HCT116 (cell line): ENCODE results near the gene SLC52A1. TPM values are rescaled to one million over a fixed set of nuclear protein-coding genes. Genes with fewer than 3 reads are reported as not detected.

Source experiments
- ATAC-seq: fragments of 200-7000 bp; cut with Tn5 transposase; 2 replicates; pipeline ENCODE4 v1.9.1; 2020; ENCODE audit warnings: mild to moderate bottlenecking, moderate library complexity
- BruUV-seq: library from RNA; stranded (reverse); fragments of 400-500 nt; replicated peaks from 2 replicates; lab custom pipeline; 2021; lab: Mats Ljungman, UMichigan
- CTCF ChIA-PET: fragments of 300-600 bp; sonication (Branson Sonifier 250); formaldehyde crosslinking; loops from one replicate; lab custom pipeline; 2021; ENCODE audit warnings: antibody characterized with exemption; lab: Charles Lee
- POLR2A ChIA-PET: fragments of 300-600, 350-600 bp; sonication (Branson Sonifier 250); formaldehyde crosslinking; loops from one replicate; lab custom pipeline; 2021; ENCODE audit warnings: antibody characterized with exemption; lab: Charles Lee
- RAD21 ChIA-PET, 2 experiments: fragments of 300-600 bp; sonication (Branson Sonifier 250); formaldehyde crosslinking; loops; one replicate each; lab custom pipeline; 2023; ENCODE audit warnings: low total read pairs in 2 of 2; ENCODE audit not compliant: uncharacterized antibody in 2 of 2, unreplicated experiment in 2 of 2, low non-redundant PET in 1 of 2; lab: Charles Lee
- DNase-seq: peaks from one replicate; pipeline ENCODE4 v3.0.0-alpha.2; 2010; ENCODE audit warnings: low read depth, low spot score
- H2AFZ ChIP-seq: fragments of 200-600 bp; shearing (Covaris generic), sonication (generic); 2 replicates; pipeline ENCODE4 v1.6.1; 2017; ENCODE audit warnings: low read depth, mixed run types, mixed read lengths, antibody characterized with exemption, low read length; ENCODE audit not compliant: poor library complexity, severe bottlenecking
- H3K27ac ChIP-seq: 2 replicates; pipeline ENCODE4 v1.5.1; 2012; ENCODE audit warnings: low read depth, low read length
- H3K27me3 ChIP-seq: fragments of 200-600 bp; sonication (generic); 2 replicates; pipeline ENCODE4 v1.6.1; 2016; ENCODE audit warnings: mixed run types, low read length, mixed read lengths; ENCODE audit not compliant: insufficient read depth
- H3K36me3 ChIP-seq, 2 experiments: fragments of 200-500 bp in 1 of 2; fragments of 200-600 bp in 1 of 2; sonication (Bioruptor generic) in 1 of 2; sonication (generic) in 1 of 2; 2 replicates each; pipeline versions ENCODE4 v1.5.1 to v1.6.1; 2014 to 2016; ENCODE audit warnings: low read length in 2 of 2, inconsistent platforms in 1 of 2, mixed read lengths in 1 of 2, mixed run types in 1 of 2; ENCODE audit not compliant: insufficient read depth in 2 of 2, control insufficient read depth in 1 of 2
- H3K4me1 ChIP-seq, 2 experiments: fragments of 200-600 bp in 1 of 2; sonication (generic) in 1 of 2; 2 replicates each; pipeline versions ENCODE4 v1.5.1 to v1.6.1; 2012 to 2017; ENCODE audit warnings: low read length in 2 of 2, inconsistent platforms in 1 of 2, mild to moderate bottlenecking in 1 of 2, mixed read lengths in 1 of 2, mixed run types in 1 of 2, moderate library complexity in 1 of 2; ENCODE audit not compliant: insufficient read depth in 2 of 2, control insufficient read depth in 1 of 2
- H3K4me2 ChIP-seq: fragments of 200-600 bp; sonication (generic); 2 replicates; pipeline ENCODE4 v1.6.1; 2017; ENCODE audit warnings: mixed run types, low read length, mixed read lengths
- H3K4me3 ChIP-seq, 2 experiments: fragments of 200-600 bp in 1 of 2; sonication (generic) in 1 of 2; replicated peaks in 1 of 2; 2 replicates each; pipeline ENCODE4 v1.5.1; 2011 to 2016; ENCODE audit warnings: low read length in 2 of 2, control low read depth in 1 of 2, low read depth in 1 of 2, mild to moderate bottlenecking in 1 of 2, mixed read lengths in 1 of 2, mixed run types in 1 of 2
- H3K79me2 ChIP-seq: fragments of 200-600 bp; sonication (generic); 2 replicates; pipeline ENCODE4 v1.6.1; 2017; ENCODE audit warnings: mild to moderate bottlenecking, mixed run types, low read length, moderate library complexity, mixed read lengths; ENCODE audit not compliant: insufficient read depth
- H3K9ac ChIP-seq: fragments of 200-600 bp; sonication (generic); 2 replicates; pipeline ENCODE4 v1.6.1; 2016; ENCODE audit warnings: low read length, mixed read lengths
- H3K9me2 ChIP-seq: fragments of 200-600 bp; sonication (generic), shearing (Covaris generic); 2 replicates; pipeline ENCODE4 v1.6.1; 2017; ENCODE audit warnings: mixed run types, mild to moderate bottlenecking, moderate library complexity; ENCODE audit not compliant: insufficient read depth
- H3K9me3 ChIP-seq, 2 experiments: fragments of 200-500 bp in 1 of 2; fragments of 200-600 bp in 1 of 2; sonication (Bioruptor generic) in 1 of 2; sonication (generic) in 1 of 2; 2 replicates each; pipeline ENCODE4 v1.6.1; 2014 to 2017; ENCODE audit warnings: low read length in 2 of 2, mixed read lengths in 2 of 2, inconsistent platforms in 1 of 2, low read depth in 1 of 2, mild to moderate bottlenecking in 1 of 2, mixed run types in 1 of 2, moderate library complexity in 1 of 2; ENCODE audit not compliant: control insufficient read depth in 1 of 2, insufficient read depth in 1 of 2
- H4K20me1 ChIP-seq: fragments of 200-600 bp; sonication (generic), shearing (Covaris generic); 2 replicates; pipeline ENCODE4 v1.6.1; 2017; ENCODE audit warnings: mixed run types, mild to moderate bottlenecking, moderate library complexity; ENCODE audit not compliant: insufficient read depth
- CEBPB ChIP-seq: IDR thresholded peaks from 2 replicates; pipeline ENCODE4 v1.6.1; 2012; ENCODE audit warnings: low read depth
- EZH2phosphoT487 ChIP-seq: fragments of 200-600 bp; IDR thresholded peaks from 2 replicates; pipeline ENCODE4 v1.6.1; 2018; ENCODE audit warnings: antibody characterized with exemption, borderline replicate concordance
- FOSL1 ChIP-seq: IDR thresholded peaks from 2 replicates; pipeline ENCODE4 v1.6.1; 2012; ENCODE audit warnings: low read depth
- JUND ChIP-seq: IDR thresholded peaks from 2 replicates; pipeline ENCODE4 v1.6.1; 2012
- POLR2AphosphoS5 ChIP-seq: IDR thresholded peaks from 2 replicates; pipeline ENCODE4 v1.6.1; 2011; ENCODE audit warnings: mild to moderate bottlenecking, low read depth, low read length, moderate library complexity
- RAD21 ChIP-seq: IDR thresholded peaks from 2 replicates; pipeline ENCODE4 v1.6.1; 2012; ENCODE audit warnings: low read depth, mild to moderate bottlenecking
- SIN3A ChIP-seq: IDR thresholded peaks from 2 replicates; pipeline ENCODE4 v1.6.1; 2012; ENCODE audit warnings: low read depth
- SP1 ChIP-seq: IDR thresholded peaks from 2 replicates; pipeline ENCODE4 v1.6.1; 2012; ENCODE audit warnings: low read depth
- SRF ChIP-seq: IDR thresholded peaks from 2 replicates; pipeline ENCODE4 v1.6.1; 2012; ENCODE audit warnings: low read depth
- YY1 ChIP-seq: IDR thresholded peaks from 2 replicates; pipeline ENCODE4 v1.6.1; 2011; ENCODE audit warnings: low read length, low read depth, moderate library complexity, mild to moderate bottlenecking; ENCODE audit not compliant: insufficient replicate concordance; ENCODE audit errors: extremely low read depth
- ZNF274 ChIP-seq: fragments of 200-500 bp; sonication (Bioruptor generic); IDR thresholded peaks from 2 replicates; pipeline ENCODE4 v1.6.1; 2014; ENCODE audit warnings: mild to moderate bottlenecking, low read depth, low read length, inconsistent platforms
- intact Hi-C: fragments of 100-400 bp; cut with micrococcal nuclease; formaldehyde crosslinking; loops from 2 replicates; pipeline ENCODE4 v1.10.0; 2022
- total RNA-seq: library from RNA; stranded (reverse); gene quantifications from one replicate; pipeline ENCODE4 v1.2.1, GENCODE V29; 2021; ENCODE audit not compliant: unreplicated experiment
- TF ChIP-seq, protein P1 (sequence below): IDR thresholded peaks from 2 replicates; pipeline ENCODE4 v1.6.1; 2012; ENCODE audit warnings: low read depth
- TF ChIP-seq, protein P2 (sequence below): IDR thresholded peaks from 2 replicates; pipeline ENCODE4 v1.6.1; 2012
- TF ChIP-seq, protein P3 (sequence below): IDR thresholded peaks from 2 replicates; pipeline ENCODE4 v1.6.1; 2011; ENCODE audit warnings: mild to moderate bottlenecking, low read length, moderate library complexity; ENCODE audit not compliant: insufficient replicate concordance; ENCODE audit errors: extremely low read depth
- TF ChIP-seq, protein P4 (sequence below): IDR thresholded peaks from 2 replicates; pipeline ENCODE4 v1.6.1; 2012

The SLC52A1 gene
- total RNA-seq, 1 experiment from 2014 or later: not detected

DNA sequence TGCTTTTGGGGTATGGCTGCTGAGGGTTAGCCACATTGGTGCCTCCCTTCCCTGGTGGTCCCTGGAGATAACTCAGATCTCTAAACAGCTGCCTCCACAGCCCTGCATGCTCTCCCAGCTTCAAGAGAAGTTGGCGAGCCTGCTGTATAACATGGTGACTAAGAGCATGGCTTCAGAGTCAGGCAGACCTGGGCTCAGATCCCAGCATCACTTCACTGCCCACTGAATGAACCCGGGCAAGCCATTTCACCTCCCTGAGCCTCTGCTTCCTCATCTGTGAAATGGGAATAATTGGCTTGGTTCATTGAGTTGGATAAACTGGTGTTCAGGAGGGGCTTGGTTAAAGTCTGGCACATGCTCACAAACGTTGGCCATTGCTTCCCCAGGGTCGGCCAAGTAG is 20.9 kb downstream of the SLC52A1 start (continued):
- TF ChIP-seq, protein P1, sequence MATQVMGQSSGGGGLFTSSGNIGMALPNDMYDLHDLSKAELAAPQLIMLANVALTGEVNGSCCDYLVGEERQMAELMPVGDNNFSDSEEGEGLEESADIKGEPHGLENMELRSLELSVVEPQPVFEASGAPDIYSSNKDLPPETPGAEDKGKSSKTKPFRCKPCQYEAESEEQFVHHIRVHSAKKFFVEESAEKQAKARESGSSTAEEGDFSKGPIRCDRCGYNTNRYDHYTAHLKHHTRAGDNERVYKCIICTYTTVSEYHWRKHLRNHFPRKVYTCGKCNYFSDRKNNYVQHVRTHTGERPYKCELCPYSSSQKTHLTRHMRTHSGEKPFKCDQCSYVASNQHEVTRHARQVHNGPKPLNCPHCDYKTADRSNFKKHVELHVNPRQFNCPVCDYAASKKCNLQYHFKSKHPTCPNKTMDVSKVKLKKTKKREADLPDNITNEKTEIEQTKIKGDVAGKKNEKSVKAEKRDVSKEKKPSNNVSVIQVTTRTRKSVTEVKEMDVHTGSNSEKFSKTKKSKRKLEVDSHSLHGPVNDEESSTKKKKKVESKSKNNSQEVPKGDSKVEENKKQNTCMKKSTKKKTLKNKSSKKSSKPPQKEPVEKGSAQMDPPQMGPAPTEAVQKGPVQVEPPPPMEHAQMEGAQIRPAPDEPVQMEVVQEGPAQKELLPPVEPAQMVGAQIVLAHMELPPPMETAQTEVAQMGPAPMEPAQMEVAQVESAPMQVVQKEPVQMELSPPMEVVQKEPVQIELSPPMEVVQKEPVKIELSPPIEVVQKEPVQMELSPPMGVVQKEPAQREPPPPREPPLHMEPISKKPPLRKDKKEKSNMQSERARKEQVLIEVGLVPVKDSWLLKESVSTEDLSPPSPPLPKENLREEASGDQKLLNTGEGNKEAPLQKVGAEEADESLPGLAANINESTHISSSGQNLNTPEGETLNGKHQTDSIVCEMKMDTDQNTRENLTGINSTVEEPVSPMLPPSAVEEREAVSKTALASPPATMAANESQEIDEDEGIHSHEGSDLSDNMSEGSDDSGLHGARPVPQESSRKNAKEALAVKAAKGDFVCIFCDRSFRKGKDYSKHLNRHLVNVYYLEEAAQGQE: no peak
- TF ChIP-seq ZNF274 (no peak), POLR2AphosphoS5 (no peak), SP1 (no peak), EZH2phosphoT487 (no peak)

DNA sequence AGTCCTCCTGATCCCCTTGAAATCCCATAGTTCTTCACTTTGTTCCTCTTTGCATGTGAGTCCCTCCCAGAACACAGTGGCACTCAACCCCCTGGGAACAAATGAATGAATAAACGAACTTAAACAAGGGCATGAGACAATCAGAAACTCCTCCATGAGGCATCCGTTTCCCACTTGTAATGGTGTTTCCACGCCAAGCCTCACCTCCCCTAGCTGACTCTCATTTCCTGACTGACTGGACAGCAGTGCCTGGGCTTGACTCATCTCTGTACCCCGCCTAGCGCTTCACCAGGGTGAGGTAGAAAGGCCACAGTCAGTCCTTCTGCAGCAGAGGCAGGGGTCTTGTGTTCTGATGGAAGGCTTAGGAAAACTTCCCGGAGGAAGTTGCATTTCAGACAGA is 23.3 kb downstream of the SLC52A1 start:
- BruUV-seq: no TSS peak
- H3K79me2 ChIP-seq: no peaks in the 10 kb centered on the region; the same call in 1 of the 2 replicates
- no peaks in the 10 kb centered on the region for H3K9me2 ChIP-seq
- CTCF ChIA-PET: no interaction called here
- H3K4me1 ChIP-seq: no peaks in the 10 kb centered on the region
- no peak overlapping the region for H2AFZ ChIP-seq
- TF ChIP-seq RAD21: no peak
- no peak for TF ChIP-seq EZH2phosphoT487
- TF ChIP-seq CEBPB: no peak
- TF ChIP-seq, protein P2, sequence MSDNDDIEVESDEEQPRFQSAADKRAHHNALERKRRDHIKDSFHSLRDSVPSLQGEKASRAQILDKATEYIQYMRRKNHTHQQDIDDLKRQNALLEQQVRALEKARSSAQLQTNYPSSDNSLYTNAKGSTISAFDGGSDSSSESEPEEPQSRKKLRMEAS: no peak
- TF ChIP-seq, protein P3, sequence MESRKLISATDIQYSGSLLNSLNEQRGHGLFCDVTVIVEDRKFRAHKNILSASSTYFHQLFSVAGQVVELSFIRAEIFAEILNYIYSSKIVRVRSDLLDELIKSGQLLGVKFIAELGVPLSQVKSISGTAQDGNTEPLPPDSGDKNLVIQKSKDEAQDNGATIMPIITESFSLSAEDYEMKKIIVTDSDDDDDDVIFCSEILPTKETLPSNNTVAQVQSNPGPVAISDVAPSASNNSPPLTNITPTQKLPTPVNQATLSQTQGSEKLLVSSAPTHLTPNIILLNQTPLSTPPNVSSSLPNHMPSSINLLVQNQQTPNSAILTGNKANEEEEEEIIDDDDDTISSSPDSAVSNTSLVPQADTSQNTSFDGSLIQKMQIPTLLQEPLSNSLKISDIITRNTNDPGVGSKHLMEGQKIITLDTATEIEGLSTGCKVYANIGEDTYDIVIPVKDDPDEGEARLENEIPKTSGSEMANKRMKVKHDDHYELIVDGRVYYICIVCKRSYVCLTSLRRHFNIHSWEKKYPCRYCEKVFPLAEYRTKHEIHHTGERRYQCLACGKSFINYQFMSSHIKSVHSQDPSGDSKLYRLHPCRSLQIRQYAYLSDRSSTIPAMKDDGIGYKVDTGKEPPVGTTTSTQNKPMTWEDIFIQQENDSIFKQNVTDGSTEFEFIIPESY: no peak
- no peak for TF ChIP-seq ZNF274
- TF ChIP-seq JUND: no peak
- TF ChIP-seq YY1: no peak
- TF ChIP-seq FOSL1: no peak
- TF ChIP-seq, protein P4, sequence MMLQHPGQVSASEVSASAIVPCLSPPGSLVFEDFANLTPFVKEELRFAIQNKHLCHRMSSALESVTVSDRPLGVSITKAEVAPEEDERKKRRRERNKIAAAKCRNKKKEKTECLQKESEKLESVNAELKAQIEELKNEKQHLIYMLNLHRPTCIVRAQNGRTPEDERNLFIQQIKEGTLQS: no peak
- no peak for TF ChIP-seq SIN3A
- TF ChIP-seq SRF: no peak
- TF ChIP-seq, all 23 proteins: peak for 0
- Histone ChIP-seq H3K36me3 (peaks cover 36 to 47% of the 10 kb centered on the region in 2 experiments), H4K20me1 (no peaks in the 10 kb centered on the region), H3K4me3 (no peak overlapping the region), H3K9ac (no peak overlapping the region), H3K4me2 (no peak overlapping the region), H3K27ac (no peak overlapping the region), H3K27me3 (no peaks in the 10 kb centered on the region), H3K9me3 (no peaks in the 10 kb centered on the region)
- RAD21 ChIA-PET: no interaction called here
- no peak for ATAC-seq
- intact Hi-C loops: no loop called here
- no peak for DNase-seq
- POLR2A ChIA-PET: no interaction called here
